Fibroblast of pulmonary artery (primary cell): ENCODE measurements around the gene SLC19A1.
A peak's percentile ranks its signal among the peaks of the same experiment; 100 is the strongest.

Source experiments
- DNase-seq: peaks from one replicate; pipeline ENCODE4 v3.0.0-alpha.2; 2010; ENCODE audit warnings: low read depth
- H3K4me3 ChIP-seq: replicated peaks from 2 replicates; pipeline ENCODE4 v1.5.1; 2011; ENCODE audit warnings: low read depth, mild to moderate bottlenecking, control low read depth, low read length, moderate library complexity
- TF ChIP-seq, protein P1 (sequence below): IDR thresholded peaks from 2 replicates; pipeline ENCODE4 v1.5.1; 2011; ENCODE audit warnings: mild to moderate bottlenecking, control low read depth, low read length, inconsistent platforms; ENCODE audit errors: missing control alignments

The SLC19A1 gene

DNA sequence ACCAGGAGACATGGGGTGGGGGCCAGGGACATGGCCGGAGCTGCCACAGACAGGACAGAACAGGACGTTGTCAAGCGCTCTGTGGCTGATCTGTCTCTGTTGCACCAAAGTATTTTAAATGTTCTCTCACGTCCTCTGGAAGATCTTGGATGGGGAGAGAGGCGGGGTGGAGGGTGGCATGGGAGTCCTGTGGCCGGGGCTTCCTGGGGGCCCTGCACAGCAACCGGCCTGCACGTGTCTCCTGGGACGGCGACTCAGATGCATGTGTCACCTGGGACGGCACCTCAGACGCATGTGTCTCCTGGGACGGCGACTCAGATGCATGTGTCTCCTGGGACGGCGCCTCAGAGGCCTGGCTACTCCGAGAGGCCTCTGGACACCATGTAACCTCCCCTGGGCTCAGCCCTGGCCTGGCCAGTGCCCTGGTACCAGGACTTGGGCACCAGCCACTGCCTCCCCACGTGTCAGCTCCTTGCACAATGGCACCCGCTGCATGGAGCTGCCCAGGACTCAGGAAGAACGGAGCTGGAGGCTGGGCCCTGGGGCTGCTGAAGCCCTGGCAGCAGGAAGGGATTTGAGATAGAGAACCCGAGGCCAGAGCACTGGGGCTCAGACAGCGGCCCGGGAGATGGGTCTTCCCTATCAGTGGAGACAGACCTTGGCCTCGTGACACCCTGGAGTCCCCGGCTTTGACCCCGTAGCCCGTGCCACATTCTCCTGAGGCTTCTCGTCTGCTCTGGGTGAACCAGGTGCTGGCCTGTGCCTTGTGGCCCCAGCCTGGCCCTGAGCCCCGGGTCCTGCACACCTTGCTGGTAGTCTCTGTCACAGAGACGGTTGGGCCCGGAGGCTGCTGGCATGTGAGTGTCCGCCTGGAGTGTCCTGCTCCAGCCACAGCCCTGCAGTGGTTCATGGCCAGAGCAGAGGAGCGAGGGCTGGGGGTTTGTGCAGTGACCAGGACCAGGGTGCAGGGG is 14.7 kb upstream of the SLC19A1 start:
- no peak overlapping the region for H3K4me3 ChIP-seq
- TF ChIP-seq, protein P1, sequence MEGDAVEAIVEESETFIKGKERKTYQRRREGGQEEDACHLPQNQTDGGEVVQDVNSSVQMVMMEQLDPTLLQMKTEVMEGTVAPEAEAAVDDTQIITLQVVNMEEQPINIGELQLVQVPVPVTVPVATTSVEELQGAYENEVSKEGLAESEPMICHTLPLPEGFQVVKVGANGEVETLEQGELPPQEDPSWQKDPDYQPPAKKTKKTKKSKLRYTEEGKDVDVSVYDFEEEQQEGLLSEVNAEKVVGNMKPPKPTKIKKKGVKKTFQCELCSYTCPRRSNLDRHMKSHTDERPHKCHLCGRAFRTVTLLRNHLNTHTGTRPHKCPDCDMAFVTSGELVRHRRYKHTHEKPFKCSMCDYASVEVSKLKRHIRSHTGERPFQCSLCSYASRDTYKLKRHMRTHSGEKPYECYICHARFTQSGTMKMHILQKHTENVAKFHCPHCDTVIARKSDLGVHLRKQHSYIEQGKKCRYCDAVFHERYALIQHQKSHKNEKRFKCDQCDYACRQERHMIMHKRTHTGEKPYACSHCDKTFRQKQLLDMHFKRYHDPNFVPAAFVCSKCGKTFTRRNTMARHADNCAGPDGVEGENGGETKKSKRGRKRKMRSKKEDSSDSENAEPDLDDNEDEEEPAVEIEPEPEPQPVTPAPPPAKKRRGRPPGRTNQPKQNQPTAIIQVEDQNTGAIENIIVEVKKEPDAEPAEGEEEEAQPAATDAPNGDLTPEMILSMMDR, result no peak
- DNase-seq, result no peak

DNA sequence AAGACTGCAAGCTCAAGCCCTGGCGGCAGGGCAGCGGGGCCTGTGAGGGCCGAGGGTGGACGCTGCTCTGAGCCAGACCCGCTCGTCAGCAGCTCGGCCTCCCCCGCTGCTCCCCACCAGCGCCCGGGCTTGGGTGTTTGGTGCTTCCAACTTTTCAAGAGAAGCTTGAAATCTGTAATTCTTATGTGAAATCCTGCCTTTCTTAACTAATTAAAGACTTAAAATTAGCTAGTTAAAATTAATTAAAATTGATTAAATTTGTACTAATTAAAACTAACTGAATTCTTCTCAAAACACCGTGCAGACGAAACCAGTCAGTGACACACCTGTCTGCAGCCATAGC is 14.0 kb upstream of the SLC19A1 start:
- peak overlapping the region; percentile 53 for H3K4me3 ChIP-seq
- TF ChIP-seq, protein P1, result no peak
- no peak for DNase-seq

DNA sequence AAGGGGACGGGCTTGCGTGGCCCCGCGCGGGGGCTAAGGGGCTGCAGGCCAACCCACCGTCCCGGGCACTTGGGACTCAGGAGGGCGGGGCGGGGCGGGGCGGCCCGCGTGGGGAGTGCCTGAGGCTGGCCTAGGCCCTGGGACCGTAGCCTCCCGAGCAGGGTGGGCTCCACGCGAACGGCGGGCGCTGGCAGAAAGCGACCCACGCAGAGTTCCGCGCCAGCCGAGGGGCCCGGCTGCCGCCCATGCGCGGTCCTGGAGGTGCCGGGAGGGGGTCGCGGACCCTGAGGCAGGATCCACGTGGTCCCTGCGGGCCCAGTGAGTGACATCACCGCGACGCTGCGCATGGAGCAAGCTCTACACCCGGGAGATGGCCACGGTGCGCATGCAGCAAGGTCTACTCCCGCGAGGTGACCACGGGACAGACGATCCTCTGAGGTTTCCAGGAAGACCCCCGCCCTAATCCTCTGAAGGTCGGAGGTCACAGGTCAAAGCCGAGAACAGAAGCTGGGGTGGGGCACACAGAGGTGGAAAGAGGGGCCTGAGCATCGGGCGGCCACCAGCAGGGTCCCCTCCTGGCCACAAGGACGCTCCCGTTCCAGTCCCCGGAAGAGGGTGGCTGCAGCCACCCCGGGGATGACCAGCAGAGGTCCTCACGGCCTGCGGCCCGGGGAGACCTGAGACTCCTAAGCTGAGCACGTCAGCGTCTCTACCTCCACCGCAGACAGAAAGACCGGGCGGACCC is 13.5 kb upstream of the SLC19A1 start:
- peak overlapping the region; percentile 53 for H3K4me3 ChIP-seq
- DNase-seq, result peak; percentile 90
- TF ChIP-seq, protein P1, result peak; percentile 93

DNA sequence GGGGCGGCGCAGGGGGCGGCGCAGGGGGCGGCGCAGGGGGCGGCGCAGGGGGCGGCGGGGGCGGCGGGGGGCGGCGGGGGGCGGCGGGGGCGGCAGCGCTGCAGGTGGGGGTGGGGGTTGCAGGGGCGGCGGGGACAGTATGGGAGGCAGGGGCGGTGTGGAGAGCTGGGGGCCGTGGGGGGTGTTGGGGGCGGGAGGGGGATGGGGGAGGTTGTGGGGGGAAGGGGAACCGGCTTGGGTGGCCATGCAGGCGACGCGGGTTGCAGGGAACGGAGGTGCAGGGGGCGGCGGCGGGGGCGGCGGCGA is 13.0 kb upstream of the SLC19A1 start:
- DNase-seq, result no peak
- peak overlapping the region; percentile 53 for H3K4me3 ChIP-seq
- TF ChIP-seq, protein P1, result no peak

DNA sequence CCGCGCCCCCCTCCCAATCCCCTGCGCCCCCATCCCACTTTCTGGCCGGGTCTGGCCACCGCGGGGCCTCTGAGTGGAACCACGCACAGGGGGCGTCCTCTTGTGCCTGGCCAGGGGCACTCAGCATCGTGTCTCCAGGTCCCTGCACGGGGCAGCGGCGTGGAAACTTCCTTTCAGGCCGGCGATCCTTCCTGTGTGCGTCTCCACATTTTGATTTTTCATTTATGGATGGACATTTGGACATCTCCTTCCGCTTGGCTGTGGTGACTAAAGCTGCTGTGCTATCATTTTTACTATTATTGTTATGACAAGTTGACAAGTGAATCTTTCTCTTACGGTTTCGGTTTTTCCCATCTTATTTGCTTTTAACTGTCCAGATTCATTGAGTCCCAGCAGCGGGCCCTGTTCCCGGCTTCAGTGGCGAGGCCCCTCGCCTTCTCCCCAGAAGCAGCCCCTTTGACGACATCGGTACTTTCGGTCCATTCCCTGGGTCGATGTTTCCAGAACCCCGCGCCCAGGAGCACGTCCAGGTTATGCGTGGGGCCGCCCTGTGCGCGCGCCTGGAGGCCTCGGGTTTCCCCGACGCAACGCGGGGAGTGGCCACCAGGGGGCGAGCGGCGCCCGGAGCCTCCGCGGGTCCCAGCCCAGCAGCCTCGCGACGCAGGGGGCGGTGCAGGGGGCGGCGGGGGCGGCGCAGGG is 12.4 kb upstream of the SLC19A1 start:
- H3K4me3 ChIP-seq, result peak overlapping the region; percentile 69
- DNase-seq, result peak; percentile 73
- TF ChIP-seq, protein P1, result peak; percentile 39

DNA sequence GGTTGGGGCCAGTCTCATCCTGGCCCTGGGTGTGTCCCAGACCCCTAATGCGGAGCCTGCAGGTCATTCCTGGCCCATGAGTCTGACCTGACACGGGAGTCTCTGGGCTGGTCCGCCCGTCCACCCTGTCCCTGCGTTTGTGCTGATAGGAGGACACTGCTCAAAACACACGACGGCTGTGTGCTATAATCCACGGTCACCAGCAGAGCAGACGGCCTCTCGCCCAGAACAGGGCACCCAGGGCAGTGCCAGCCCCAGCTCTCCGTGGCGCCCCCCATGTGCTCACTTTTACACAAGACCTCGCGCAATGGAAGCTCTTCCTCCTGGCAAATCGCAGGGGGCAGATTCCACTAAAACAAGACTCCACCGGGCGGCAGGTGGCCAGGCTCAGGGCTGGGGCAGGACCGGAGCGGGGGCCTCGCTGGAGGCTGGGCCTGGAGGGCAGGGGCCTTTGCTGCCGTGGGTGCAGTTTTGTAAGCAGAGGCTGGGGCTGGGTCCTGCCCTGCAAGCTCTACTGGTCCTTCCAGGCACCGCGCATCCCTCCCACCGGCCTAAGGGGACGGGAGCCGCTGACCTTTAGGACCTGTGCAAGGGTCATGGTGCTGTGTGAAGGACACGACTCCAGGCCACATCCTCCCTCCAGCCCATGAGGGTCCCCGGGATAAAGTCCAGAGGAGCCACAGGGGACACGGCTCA is 10.6 kb upstream of the SLC19A1 start:
- TF ChIP-seq, protein P1, result no peak
- no peak for DNase-seq
- H3K4me3 ChIP-seq, result no peak overlapping the region
